Raji (cell line): Measurements from ENCODE around the gene PCGF3.

Experiments
- POLR2A ChIP-seq: IDR thresholded peaks from 2 replicates; pipeline ENCODE4 v1.6.1; 2011; ENCODE audit warnings: low read depth, low read length, control low read depth; ENCODE audit not compliant: insufficient read depth

PCGF3 gene

DNA sequence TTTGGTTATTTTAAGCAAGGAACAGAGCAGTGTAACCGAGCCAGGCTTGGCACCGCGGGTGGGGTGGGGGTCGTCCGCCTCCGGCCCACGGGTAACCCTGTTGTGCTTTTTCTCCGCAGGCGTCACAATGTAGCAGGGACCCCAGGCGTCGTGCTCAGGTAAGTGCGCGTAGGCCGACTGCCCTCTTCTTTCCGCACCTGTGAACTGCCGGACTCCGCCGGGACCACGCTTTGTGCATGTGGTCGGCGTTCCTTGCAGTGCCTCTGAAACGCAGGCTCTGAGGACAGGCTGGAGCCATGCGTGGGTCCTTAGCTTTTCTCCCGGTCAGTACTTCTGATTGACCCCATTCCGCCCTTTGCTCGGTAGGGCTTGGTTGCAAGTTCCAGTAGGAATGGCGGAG lies 24.9 kb downstream of the PCGF3 start:
- no peak for TF ChIP-seq POLR2A

DNA sequence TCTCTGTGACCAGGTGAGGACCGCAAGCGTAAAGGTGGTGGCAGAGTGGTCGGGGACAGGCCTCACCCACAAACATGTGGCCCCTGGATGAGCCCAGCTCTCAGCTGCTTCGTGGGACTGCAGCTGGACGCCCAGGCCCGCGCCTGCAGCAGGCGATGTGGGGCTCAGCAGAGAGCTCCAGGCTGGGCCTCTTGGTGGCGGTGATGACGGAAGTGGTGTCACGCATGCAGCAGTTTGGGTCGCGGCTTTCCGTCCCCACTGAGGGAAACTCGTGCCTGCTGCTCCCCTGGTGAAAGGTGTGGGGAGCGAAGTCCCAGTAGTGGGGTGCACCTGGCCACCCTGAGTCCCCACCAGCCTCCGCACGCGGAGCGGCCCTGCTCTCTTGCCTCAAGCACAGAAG lies 26.9 kb downstream of the PCGF3 start:
- no peak for TF ChIP-seq POLR2A

DNA sequence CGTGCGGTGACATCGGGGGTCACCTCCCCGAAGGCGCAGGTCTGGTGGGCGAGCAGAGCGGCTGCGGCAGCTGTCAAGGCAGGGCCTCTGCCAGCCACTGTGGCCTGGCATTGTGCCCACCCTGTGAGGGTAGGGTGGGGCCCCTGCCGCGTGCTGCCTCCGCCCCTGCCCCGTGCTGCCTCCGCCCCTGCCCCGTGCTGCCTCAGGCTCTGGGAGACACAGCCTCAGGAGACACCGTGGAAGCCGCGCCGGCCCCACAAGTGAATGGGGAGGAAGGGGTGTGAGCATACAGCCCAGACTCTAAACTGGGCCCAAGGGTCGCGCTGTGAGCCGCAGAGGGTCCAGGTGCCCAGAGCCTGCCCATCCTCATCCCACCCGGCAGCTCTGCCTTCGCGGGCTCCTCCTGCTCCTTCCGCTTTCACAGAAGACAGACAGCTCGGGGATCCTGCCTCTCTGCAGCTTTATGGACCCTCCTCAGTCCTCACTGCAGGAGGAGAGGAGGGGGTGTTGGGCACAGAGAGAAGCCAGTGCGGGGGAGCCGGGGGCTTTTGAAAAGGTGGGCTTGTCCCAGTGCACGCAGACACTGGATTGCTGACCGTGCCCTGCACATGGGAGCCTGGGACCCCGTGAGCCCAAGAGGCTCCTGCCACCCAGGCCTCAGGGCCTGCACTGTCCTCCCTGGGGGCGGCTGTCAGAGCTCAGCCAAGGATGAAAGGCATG lies 27.4 kb downstream of the PCGF3 start:
- no peak for TF ChIP-seq POLR2A

DNA sequence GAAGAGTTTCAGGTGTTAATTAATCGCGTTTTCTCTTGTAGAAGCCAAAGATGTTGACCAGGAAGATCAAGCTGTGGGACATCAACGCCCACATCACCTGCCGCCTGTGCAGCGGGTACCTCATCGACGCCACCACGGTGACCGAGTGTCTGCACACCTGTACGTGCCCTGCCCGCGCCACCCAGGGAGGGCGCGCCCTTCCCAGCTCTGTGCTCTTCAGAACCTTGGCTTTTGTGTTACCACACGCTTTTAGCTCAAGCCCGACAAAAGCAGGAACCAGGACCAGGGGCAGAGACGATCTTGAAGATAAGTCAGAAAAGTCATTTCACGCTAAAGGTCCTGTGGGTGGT lies 28.0 kb downstream of the PCGF3 start:
- TF ChIP-seq POLR2A, result no peak

DNA sequence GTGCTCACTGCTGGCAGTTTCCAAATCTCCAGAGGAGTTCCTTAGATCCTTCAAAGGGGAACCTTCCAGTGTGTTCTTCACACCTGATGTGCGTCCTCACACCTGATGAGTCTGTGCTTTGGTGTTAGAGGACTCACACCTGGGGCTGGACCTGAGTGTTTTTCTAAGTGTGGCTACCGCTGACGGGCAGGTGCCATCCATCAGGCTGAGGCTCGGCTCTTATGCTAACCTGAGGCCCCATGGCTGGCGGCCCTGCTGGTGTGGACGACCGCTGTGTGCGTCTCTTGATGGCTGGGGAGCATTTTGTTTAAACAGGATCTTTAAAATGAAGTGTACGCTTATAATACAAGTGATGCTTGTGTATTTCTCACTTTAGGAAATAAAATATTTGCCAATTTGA lies 28.4 kb downstream of the PCGF3 start:
- no peak for TF ChIP-seq POLR2A

DNA sequence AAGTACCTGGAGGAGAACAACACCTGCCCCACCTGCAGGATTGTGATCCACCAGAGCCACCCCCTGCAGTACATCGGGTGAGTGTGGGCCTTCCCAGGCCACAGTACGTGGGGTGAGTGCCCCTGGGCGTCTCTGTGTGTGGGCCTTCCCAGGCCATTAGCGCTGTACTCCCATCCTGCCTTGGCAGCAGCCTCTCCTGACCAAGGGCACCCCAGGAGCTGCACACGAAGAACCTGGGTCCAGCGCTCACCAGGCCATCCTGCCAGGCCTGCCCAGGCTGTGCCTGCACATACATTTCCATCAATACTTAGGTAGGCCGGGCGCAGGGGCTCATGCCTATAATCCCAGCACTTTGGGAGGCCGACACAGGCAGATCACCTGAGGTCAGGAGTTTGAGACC lies 29.3 kb downstream of the PCGF3 start:
- TF ChIP-seq POLR2A, result no peak

DNA sequence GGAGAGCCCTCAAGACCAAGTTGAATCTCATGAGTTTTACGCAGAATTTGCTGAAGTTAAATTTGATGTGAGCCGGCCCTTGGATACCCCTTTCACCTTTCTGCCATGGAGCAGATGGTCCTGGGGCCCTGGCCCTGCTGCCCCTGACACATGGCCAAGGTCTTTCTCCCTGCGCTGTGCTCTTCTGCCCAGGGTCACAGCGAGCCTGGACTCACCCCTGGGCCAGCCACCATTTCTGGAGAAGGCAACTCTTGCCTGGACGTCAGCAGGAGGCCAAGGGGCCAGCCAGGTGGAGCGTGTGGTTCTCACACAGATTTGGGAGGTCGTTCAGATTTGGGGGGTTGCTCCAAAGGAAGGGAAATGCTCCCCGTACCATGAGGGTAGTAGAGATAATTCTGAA lies 30.0 kb downstream of the PCGF3 start:
- no peak for TF ChIP-seq POLR2A

DNA sequence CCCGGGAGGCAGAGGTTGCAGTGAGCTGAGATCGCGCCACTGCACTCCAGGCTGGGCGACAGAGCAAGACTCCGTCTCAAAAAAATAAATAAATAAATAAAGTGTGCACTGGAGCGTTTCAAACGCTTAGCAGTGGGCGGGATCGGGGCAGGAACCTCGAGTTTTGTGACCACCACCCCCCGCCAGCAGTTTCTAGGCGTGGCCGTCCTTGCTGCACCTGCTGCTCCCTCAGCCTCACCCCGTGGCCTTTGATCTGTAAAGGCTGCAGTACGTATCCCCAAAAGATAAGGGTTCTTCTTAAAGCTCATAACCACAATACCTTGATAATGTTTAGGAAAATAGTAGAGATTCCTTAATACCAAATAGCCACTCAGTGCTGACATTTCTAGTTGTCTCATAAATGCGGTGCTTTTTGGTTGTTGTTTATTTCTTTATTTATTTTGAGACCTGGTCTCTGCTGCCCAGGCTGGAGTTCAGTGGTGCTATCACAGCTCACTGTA lies 33.2 kb downstream of the PCGF3 start:
- no peak for TF ChIP-seq POLR2A

DNA sequence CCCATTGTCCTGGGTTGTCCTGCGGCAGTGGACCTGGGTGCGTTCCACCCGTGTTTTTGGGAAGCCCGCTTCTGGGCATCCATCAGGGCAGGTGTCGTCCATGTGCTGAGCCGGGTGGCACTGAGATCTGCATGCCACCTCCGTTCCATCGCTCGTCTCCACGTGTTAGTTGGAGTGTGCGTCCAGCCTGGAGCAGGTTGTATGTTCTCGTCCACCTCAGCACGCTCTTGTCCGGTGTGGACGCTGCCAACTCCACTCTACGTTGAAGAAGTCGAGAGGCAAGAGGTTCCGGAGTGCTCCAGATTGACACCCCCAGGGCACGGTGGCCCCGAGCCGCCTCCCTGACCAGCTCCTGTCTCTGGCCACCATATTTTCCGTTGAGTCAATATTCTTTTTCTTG lies 33.9 kb downstream of the PCGF3 start:
- no peak for TF ChIP-seq POLR2A

DNA sequence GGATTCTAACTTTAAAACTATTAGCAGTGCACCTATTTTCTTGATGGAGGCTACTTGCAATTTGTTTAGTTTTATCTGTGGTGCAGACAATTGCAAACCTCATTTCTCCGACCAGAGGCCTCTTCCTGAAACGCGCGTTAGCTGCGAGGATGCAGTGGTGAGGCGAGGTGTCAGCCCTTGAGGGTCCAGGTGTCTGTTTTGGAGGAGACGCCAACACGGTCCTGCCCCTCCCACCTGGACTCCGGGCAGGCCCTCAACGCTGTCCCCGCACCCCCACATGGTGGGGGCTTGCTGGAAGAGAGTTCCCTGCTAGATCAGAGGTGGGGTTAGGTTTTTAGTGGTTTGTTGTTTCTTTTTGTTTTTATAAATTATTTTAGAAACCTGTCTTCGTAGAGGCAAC lies 34.4 kb downstream of the PCGF3 start:
- TF ChIP-seq POLR2A, result no peak

DNA sequence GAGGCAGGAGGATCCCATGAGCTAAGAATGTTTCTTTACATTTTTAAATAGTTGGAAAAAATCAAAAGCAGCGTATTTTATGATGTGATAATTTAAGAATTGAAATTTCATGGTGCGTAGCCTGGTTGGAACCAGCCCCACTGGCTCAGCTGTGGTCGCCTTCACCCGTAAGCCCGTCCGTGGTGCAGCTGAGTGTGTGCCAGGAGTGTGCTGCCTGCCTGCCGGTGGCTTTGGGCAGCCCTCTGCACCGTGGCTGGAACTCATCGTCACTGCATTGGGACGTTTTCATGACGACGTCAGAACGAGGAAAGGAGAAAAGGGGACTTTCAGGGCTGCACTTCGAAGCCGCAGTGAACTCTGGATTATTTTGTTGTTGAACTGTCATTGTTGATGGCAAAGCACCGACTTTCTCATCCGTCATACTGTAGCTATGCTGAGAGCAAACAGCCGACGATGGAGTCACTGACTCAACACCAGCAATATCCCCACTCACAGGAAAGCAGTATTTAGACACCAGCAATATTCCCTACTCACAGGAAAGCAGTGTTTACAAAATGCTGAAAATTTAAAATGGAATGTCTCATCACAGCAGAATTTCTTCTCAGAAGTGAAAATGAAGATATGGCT lies 35.1 kb downstream of the PCGF3 start:
- TF ChIP-seq POLR2A, result no peak

DNA sequence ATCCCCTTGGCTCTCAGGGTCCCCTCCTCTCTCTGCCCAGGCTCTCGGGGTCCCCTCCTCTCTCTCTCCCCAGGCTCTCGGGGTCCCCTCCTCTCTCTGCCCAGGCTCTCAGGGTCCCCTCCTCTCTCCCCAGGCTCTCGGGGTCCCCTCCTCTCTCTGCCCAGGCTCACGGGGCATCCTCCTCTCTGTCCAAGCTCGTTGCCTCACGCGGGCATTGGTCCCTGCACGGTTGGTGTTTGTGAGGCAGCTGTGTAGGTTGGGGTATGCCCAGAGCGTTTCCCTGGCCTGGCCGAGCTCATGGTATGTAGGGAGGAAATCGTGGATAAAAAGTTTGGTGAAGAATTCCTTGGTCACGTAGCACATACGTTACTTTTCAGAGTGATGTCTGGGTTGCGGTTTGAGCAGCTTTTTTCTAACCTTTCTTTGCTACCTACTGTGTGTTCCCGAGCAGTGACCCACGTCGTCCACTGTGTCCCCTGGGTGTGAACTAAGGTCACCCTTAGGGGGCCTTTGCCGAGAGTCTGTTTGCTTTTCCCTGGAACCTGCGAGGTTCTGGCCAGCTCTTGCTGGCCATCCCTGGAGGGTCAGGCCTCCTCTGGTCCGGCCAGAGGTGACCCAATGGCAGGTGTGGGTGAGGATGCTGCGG lies 36.6 kb downstream of the PCGF3 start:
- no peak for TF ChIP-seq POLR2A

DNA sequence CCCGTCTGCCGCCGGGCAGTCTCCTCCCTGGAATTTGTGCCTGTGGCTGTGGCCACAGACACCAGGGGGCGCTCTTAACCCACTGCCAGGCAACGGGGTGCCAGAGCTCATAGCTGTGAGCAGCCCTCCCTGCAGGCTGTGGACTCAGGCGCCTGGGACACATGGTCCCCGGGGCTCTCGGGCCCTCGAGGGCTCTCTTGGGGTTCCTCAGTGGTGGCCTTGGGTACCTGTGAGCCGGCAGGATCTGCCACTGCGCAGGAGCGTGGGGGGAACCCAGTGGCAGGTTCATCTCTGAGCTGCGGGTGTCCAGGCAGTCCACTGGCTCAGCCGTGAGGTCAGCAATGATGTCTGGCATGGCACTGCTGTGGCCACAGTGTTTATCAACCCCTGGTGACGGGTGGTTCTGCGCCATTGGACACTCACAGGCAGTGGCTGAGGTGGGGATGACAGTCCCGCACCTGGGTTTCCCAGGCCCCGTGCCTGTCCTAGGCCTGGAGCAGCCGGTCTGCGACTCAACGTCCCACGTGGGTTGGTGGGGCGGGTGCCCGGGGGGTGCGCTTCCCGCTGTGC lies 37.2 kb downstream of the PCGF3 start:
- TF ChIP-seq POLR2A, result no peak

DNA sequence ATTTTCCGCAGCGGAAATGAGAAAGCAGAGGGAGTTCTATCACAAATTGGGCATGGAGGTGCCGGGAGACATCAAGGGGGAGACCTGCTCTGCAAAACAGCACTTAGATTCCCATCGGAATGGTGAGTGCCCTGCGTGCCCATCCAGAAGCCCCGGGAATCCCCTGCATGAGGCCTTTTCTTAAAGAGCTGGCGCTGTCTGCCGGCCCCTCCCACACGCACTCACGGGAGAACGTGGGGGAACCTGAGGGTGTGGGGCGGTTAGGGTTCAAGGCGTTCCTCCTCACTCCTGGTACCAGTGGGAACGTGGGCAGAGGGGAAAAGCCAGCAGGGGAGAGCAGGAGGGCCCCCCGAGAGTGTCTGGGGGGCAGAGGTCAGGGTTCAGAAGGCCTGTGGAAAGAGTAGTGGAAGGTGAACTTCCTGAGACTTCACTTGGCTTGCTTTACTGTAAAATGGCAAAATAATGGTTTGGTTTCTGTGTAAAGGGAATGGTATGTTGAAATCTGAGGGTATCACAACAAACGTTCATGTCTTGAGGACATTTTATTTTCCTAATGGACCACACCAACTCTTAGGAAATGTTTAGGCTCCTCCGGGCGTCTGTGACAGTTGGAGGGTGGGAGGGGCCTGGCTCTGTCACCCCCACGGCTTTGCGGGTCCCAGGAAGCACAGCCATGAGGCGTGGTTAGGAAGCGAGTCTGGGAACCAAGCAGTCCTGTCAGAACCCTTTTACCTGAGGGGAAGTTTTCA lies 38.0 kb downstream of the PCGF3 start:
- TF ChIP-seq POLR2A, result no peak

DNA sequence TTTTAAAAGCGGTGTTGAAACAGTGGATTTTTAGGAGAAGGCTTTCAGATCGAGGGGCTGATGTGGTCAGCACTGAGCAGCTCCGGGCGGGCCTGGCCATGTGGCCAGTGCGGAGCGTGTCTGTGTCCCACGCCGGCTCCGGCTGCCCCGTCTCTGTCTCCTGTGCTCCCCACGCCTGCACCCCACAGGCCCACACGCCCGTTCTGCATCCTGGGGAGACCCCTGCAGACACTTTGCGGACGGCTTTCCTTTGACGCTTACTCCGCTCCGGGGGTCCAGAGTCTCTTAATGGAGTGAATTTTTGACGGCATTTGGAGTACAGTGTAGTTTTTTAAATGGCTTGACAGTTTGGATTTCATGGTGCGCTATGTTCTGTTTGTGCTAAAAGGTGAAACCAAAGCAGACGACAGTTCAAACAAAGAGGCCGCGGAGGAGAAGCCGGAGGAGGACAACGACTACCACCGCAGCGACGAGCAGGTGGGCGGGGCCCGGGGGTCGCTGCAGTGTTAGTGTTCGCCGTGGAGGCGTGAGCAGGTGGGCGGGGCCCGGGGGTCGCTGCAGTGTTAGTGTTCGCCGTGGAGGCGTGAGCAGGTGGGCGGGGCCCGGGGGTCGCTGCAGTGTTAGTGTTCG lies 38.7 kb downstream of the PCGF3 start:
- no peak for TF ChIP-seq POLR2A
